ENCODE results near the gene FLNB.
"Not testable (repeated sequence)": the region's sequence is repeated elsewhere in the genome, so short reads cannot be mapped to it uniquely, and the experiment has no call there.

FLNB gene

DNA sequence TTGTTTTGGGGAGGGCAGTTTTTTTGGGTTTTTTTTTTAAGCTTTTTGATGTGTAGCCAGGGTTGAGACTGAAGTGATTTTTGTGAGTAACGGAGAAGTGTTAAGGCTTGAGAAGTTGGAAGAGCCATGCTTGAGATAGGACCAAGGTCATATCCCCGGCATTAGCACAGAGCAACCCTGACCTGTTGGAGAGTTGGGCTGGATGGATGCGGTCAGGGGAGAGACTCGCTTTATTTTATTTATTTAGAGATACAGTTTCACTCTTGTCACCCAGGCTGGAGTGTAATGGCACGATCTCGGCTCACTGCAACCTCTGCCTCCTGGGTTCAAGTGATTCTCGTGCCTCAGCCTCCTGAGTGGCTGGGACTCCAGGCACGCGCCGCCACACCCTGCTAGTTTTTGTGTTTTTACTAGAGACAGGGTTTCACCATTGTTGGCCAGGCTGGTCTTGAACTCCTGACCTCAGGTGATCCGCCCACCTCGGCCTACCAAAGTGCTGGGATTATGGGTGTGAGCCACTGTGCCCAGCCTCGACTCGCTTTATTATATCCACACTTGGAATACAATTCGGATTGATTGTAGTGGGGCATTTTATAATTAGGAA lies 43.5 kb downstream of the FLNB start:
- not testable (repeated sequence) for DNase-seq (ENCODE audit: low spot score)

DNA sequence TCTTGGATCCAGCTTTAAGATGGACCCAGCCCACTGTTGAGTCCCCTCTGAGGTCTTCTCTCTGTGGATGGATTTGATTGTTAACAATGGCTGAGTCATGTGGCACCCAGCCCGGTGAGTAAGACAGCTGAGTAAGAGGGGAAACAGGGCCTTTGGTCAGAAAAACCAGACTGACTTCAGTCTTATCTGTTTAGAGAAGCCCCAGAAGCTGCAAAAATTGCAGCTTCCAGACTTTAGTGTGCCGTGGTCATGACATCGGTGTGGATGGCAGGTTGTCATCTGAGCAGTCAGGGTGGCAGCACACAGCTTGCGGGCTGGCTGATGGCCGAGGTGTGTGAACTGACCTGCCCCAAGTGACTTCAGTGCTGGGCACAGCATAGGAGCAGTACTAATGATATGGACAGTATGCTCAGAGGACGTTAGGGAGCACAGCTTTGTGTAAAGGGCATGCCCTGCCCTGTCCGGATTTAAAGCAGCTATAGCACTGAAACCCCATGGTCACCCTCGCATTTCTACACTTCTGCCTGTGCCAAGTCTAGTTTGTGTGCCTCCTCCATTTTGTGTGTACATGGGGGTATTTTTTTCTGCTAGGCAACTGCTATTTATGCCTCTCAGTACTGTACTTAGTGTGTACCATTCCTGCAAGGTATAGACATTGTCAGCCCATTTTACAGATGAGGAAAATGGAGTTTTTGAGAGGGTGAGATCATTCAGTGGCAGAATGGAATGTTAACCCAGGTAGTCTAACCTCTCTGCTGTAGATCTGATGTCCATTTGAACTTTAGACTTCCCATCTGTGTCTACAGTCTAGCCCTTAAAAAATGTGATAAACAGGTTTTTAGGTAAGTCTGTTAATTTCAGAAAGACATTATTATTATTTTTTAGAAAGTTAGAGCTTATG lies 44.4 kb downstream of the FLNB start:
- no peak for DNase-seq (ENCODE audit: low spot score)

DNA sequence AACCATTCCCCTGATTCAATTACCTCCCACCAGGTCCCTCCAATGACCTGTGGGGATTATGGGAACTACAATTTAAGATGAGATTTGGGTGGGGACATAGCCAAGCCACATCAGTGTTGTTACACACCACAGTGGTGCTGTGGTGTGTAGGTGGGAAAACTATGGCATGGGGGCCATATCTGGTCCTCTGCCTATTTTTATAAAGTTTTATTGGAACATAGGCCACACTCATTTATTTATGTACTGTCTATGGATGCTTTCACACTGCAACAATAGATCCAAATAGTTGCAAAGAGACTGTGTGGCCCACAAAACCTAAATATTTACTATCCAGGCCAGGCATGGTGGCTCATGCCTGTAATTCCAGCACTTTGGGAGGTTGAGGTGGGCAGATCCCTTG lies 46.4 kb downstream of the FLNB start:
- no peak for DNase-seq (ENCODE audit: low spot score)

DNA sequence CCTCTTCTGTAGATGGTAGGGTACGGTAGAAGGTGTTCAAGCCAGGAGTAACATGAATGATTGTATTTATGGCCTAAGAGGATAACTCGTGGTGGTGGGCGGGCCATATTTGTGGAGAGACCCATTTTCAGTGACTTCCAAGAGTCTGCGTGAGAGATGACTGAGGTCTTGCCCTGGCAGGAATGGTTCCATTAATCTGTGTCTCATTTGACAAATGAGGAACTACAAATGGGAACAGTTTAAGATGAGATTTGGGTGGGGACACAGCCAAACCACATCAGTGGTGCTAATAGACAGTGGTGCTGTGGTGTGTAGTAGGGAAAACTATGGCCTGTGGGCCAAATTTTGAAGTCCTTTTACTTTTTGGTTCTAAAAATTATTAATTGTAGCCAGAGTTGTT lies 47.1 kb downstream of the FLNB start:
- DNase-seq (ENCODE audit: low spot score), result no peak

DNA sequence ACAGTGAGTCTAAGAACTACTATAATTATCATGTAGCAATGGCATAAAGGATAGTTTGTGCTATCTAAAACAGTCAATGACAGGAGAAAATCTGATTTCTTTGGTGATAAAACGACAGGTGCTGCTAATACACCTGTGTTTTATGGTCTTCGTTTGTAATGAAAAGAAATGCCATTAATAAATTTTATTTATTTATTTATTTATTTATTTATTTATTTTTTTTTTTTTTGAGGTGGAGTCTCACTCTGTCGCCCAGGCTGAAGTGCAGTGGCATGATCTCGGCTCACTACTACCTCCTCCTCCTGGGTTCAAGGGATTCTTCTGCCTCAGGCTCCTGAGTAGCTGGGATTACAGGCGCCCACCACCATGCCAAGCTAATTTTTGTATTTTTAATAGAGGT lies 47.7 kb downstream of the FLNB start:
- DNase-seq (ENCODE audit: low spot score), result not testable (repeated sequence)

DNA sequence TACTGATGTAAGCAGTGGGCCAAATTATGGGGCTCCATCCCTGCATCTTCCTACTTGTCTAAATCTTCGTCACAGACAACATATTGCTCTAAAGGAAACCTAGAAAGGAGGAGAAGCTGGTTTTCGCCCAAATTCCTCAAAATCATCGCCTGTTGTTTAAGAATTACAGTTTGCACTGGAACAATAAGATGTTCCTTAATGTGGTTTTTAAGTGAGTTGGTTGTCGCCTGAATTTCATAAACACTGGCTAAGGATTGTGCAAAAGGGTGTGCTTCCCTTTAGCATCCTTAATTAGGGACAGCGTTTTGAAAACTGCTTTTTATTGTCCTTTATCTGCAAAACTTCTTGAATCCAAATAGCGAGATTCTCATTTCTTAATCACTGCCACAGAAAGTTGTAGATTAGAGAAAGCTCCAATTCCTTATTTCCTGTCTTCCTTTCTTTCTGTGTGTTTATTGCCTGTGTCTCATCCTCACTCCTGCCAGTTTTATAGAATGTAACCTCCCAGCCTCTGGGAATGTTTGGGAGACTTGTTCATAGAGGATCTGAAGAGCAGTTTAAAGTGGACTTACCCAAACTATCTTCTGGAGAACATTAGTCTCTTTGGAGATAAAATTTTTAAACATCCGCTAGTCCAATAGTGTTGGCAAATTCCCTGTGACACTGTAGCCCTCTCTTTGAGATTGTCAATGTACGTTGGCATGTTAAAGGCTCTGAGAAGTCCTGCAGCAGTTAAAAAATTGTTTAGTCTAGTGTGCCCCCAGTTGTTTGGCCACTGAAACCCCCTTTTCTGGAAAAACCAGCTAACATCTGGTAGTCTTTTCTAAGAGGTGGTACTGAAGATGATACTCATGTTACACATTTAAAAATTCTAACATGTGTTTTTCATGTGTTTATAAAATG lies 50.4 kb downstream of the FLNB start:
- no peak for DNase-seq (ENCODE audit: low spot score)

DNA sequence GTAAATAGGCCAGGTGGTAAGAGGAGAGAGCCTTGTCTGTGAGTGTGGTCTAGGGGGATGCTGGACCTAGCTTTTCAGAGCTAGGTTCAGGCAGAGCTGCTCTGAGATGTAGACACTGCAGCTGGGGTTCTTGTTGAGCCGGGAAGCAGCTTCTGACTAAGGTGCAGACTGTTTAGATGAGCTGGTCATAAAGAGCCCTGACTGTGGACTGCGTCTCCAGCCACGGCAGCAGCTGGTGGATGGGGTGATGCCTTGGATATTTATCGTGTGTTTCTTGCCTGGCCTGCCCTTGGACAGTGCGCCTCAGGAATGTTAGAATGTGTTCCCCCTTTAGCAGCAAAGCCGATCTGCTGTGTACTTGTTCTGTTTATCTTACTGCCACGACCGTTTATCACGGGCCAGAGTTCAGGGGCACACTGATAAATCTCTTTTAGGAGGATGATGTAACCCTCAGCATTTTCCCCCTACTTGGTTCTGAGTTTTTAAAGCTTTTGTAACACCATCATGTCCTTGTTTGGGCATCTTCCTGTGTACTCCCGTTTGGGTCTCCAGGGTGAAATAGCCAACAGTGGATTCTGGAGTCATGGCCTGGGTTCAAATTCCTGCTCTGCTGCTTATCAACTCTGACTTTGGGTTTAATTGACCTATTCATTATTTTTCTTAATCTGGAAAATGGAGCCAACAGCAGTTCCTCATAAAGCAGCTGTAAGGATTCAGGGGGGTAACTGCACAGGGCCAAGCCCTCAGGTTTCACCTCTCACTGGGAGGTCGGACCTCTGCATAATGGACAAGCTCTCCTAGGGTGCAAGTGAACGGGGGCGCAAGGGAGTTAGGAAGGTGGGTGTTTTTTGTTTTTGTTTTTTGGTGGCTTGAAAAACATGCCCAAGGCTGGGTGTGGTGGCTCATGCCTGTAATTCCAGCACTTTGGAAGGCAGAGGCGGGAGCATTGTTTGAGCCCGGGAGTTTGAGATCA lies 51.4 kb downstream of the FLNB start:
- no peak for DNase-seq (ENCODE audit: low spot score)

DNA sequence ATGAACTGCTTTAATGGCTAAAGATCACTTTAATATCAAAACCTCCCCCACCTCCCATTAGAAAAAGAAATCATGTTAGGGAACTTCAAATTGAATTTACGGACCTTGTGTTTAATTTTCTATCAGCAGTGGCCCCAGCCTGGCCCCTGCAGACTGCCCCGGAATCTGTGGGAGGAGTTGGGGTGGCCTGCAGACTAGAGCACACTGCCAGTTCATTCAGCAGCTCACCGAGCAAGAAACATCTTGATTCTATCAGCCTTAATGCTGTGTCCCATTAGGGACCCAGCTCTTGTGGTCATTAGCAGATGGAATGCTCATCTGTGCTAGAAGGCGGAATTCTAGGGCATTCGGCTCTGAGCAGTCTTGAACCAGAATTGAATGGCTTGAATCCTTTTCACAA lies 54.2 kb downstream of the FLNB start:
- peak; percentile 44 for DNase-seq (ENCODE audit: low spot score)

DNA sequence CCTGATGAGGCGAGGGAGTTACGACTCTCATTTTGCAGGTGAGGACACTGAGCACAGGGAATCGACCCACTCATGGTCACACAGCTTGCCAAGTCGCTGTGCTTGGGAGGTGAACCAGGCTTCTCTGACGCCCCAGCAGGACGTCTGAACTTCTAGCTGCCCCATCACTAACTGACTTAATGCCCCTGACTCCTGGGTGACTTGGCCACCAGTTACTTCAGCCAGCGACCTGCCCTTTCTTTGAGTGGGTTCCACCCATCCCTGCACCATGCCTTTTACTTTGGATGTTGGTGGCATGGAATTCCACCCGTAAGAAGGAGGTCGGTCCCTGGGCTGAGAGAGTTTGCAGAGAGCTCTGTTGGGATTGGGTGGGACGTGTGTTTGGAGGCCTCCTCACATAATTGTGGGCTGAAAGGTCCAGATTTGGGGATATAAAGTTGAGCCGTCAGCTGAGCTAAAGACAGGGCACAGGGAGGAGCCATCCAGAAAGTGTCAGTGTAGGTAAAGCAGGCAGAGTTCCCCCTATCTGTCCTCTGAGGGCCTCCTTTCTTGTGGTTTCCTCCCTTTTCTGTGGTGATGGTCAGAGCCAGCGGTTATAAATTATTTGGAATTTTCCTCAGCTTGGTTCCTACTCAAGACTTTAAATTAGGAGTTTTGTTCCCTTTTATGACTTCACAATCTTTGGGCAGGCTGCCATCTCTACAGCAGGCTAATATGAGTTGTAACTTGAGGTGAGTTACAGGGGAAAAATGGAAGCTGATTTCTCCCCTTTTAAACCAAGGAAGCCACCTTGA lies 55.0 kb downstream of the FLNB start:
- DNase-seq (ENCODE audit: low spot score), result no peak

DNA sequence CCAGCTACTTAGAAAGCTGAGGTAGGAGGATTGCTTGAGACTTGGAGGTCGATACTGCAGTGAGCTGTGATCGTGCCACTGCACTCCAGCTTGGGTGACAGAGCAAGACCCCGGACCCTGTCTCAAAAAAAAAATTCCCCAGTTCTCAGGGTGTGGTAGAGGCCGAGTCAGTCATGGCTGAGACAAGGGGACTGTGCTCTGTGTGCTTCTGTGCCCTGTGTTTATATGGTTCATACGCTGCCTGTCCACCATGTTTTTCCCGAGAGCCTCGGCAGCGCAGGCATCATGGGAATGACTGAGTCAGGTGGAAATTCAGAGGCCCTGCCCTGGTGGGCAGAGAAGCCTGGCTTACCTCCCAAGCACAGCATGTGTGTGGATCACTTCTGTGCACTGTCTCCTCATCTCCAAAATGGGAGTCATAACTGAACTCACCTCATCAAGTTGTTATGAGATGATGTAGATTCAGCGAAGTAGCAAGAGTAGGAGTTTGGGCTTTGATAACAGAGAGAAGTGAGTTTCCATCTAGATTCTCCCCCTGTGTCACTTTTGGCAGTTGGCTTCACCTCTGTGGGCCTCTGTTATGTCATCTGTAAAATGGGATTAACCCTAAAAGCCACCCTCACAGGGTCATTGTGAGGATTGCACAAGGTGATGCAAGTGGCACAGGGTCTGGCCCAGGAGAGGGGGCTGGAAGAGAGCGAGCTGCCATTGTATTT lies 56.9 kb downstream of the FLNB start:
- no peak for DNase-seq (ENCODE audit: low spot score)

DNA sequence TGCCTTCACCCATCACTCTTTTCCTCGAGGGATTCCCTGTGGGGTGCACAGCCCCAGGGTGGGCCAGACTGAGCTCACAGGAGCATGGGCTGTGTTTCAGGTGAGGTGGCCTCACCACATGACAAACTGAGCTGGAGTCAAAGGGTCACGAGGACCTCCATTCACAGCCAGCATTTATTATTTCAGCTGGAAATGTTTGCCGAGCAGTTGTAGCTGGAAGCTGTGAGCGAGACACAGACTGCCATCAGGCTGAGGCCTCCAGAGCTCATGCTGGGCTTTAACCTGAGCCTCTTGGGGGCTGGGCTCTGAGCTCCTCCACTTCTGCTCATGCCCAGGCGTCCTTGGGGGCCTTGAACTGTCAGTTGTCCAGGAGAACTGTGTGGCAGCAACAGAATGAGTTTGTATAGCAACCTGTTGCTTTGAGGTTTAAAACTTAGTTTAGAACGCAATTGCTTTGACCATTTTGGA lies 57.5 kb downstream of the FLNB start:
- no peak for DNase-seq (ENCODE audit: low spot score)

DNA sequence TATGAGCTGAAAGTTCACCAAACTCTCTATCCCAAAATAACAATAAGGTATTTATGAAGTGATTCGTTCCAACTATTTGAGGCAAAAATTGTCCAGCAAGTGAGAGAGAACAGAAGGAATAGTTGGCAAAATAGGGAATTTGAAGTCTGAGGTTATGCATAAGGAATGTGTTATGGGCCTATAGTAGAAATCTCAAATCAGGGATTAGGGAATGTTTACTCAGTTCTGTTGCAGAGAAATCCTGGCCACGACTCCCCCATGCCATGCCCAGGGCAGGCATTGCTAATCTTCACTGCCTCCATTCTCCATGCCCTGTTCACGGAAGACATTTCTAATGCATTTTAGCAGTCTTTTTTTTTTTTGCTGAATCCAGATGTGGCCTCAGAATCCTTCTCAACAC lies 58.6 kb downstream of the FLNB start:
- DNase-seq (ENCODE audit: low spot score), result no peak

DNA sequence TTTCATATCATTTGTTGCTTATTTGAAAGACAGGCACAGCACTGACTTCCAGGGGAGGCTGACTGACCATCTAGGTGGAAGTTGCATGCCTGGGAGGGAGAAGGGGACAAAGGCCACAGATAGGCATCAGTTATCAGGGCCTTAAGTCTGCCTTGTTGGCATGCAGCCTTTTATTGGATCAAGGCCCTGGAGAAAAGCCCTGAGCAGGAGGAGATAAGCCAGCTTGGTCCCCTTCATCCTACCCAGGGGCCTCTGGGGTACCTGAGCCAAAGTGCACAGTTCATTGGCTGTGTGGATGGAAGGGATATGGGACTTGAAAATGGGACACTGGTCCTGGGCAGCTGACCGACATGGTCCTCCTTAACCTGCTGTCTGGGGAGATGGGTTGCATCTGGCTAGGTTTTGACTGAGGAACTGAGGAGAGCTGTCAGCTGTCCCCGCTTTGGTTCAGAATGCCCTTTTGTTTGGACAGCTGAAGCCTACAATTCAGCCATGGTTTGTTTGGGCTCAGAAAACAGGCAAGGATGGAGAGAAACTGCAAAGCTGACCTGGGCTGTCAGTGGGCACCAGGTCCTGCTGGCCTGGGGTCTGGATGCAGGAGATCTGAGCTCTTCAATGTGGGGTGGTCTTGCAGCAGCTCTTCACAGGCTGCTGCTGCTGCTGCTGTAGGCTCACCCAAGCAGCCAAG lies 60.0 kb downstream of the FLNB start:
- no peak for DNase-seq (ENCODE audit: low spot score)

DNA sequence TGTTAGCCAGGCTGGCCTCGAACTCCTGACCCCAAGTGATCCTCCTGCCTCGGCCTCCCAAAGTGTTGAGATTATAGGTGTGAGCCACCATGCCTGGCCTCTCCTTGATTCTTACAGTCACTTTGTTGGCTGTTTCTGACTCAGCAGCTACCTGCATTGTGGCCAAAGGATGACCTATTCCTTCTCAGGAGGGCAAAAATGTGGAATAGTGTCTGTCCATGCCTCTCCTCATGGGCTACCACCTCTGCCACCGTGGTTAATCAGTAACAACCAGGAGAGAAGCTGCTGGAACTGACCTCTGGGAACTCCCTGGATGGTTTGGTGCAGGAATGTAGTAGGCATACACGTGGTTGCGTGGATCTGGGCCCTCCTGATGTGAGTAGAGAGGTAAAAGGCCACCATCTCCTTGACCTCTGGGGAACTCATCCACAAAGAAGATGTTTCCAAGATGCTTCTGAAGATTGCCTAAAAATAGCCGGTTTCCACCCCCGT lies 63.3 kb downstream of the FLNB start:
- no peak for DNase-seq (ENCODE audit: low spot score)

DNA sequence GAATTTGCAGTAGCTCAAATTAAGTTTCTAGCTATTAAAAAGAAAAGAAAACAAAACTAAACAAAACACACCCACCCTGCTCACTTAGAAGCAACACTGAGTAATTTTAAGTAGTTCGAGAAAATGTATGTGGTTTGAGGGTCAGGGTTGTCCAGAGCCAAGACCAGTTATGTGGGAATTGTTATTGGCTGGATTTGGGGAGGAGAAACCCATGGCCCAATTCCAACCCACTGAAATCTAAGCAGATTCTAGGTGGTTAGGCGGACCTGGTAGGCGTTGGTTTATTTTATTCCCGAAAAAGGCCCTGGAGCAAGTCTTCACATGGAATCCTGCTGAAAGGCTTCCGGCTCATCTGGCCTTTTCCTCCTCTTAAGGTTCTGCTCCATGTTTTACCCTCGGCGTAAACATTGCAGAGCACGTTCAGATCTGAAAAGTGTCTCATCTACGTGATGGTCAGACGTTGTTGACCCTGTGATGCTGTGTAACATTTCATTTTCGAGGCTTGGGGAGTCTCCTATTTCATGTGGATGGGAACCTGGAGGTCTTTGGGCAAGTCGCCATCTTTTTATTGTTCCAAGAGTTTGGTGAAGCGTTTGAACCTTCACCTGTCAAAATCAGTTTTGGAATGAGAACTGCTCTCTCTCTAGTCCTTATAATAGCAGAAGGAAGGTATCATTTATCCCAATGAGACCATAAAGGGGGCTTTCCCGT lies 64.0 kb downstream of the FLNB start:
- no peak for DNase-seq (ENCODE audit: low spot score)

DNA sequence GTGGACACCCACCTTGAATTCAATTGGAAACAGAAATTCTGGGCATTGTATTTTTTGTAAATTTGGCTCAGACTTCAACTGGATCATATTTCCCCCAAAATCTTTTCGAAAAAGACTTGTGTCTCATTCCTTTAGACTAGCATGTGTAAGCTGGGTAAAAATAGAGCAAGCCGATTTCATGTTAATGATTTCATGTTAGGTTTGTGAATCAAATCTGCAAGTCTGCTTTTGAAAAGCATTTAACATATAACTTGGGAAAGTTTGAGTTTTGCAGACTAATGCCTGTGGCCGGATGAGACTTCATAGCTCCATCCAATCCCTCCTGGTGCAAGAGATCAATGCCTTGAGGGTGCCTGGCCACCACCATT lies 64.5 kb downstream of the FLNB start:
- no peak for DNase-seq (ENCODE audit: low spot score)

DNA sequence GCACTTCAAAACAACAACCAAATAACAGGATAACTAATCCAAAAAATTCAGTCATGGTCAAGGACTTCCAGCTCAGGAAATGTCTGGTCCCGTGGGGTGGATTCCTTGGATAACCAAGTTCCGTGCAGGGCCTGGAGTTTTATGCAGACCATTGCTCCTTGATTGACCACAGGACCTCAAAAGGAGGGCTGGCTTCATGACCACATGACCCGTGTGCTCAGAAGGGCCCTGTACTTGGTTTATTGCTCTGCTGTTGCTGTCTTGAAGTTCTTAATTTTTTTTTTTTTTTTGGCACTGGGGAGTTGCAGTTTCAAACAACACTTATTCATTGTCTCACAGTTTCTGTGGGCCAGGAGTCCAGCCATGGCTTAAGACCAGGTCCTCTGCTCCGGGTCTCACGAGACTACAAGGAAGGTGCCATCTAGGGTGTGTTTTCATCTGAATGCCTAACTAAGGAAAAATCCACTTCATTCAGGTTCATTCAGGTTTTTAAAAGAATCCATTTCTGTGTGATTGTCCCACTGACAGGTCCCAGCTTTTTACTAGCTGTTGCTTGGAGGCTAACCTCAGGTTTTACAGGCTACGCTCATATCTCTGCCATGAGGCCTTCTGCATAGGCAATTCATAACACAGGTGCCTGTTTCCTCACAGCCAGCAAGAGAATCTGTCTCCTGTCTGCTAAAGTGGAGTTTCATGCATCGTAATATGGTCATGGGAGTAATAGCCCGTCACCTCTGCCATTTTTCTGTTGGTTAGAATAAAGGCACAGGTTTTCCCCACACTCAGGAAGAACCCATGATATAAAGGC lies 65.3 kb downstream of the FLNB start:
- DNase-seq (ENCODE audit: low spot score), result no peak

All from SK-N-DZ (cell line).